ENCODE results near the gene MOG. TPM values are rescaled to one million over a fixed set of nuclear protein-coding genes. Genes with fewer than 3 reads are reported as not detected.

MOG gene
- total and polyA plus RNA-seq, 4 donors, result not detected

GRCh38 chr6:29709188-29709587, 52.3 kb downstream of the MOG start:
- Histone ChIP-seq H3K9ac (ENCODE audit: insufficient read depth in 1 of 2, low read length in 2 of 2) (no peak overlapping the region), H3K4me1 (ENCODE audit: control insufficient read depth in 5 of 5, insufficient read depth in 5 of 5, low read length in 5 of 5) (no peaks in the 10 kb centered on the region), H3K9me3 (ENCODE audit: control insufficient read depth in 4 of 4, insufficient read depth in 3 of 4, low read length in 3 of 4) (no peaks in the 10 kb centered on the region), H3K27ac (ENCODE audit: low read depth in 1 of 2, low read length in 1 of 2) (peak overlapping the region in 1 of 2 donors; percentile 46), H3K4me3 (no peak overlapping the region), H3K27me3 (ENCODE audit: control insufficient read depth in 3 of 3, insufficient read depth in 3 of 3, low read length in 2 of 3) (peaks cover 0 to 25% (median 6%) of the 10 kb centered on the region in 3 donors), H3K36me3 (ENCODE audit: control insufficient read depth in 4 of 4, insufficient read depth in 4 of 4, low read length in 4 of 4) (no peaks in the 10 kb centered on the region)
- DNase-seq (no peak), ATAC-seq (ENCODE audit: insufficient read depth, low FRiP score) (no peak)
- TF ChIP-seq, protein P1, sequence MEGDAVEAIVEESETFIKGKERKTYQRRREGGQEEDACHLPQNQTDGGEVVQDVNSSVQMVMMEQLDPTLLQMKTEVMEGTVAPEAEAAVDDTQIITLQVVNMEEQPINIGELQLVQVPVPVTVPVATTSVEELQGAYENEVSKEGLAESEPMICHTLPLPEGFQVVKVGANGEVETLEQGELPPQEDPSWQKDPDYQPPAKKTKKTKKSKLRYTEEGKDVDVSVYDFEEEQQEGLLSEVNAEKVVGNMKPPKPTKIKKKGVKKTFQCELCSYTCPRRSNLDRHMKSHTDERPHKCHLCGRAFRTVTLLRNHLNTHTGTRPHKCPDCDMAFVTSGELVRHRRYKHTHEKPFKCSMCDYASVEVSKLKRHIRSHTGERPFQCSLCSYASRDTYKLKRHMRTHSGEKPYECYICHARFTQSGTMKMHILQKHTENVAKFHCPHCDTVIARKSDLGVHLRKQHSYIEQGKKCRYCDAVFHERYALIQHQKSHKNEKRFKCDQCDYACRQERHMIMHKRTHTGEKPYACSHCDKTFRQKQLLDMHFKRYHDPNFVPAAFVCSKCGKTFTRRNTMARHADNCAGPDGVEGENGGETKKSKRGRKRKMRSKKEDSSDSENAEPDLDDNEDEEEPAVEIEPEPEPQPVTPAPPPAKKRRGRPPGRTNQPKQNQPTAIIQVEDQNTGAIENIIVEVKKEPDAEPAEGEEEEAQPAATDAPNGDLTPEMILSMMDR (IDR thresholded peaks at IDR 0.05; ENCODE audit: control extremely low read depth, extremely low read depth), result no peak
- WGBS, 2 donors, result 34 to 37% methylated on average over 4 of the region's 4 CpGs

GRCh38 chr6:29710281-29710941, 53.5 kb downstream of the MOG start:
- peaks cover 0 to 2% (median 0%) of the 10 kb centered on the region in 4 donors for H3K9me3 ChIP-seq (ENCODE audit: control insufficient read depth in 4 of 4, insufficient read depth in 3 of 4, low read length in 3 of 4)
- no peak for ATAC-seq (ENCODE audit: insufficient read depth, low FRiP score)
- peaks cover 0 to 25% (median 8%) of the 10 kb centered on the region in 3 donors for H3K27me3 ChIP-seq (ENCODE audit: control insufficient read depth in 3 of 3, insufficient read depth in 3 of 3, low read length in 2 of 3)
- no peak overlapping the region for H3K27ac ChIP-seq (ENCODE audit: low read depth in 1 of 2, low read length in 1 of 2)
- no peaks in the 10 kb centered on the region for H3K4me1 ChIP-seq (ENCODE audit: control insufficient read depth in 5 of 5, insufficient read depth in 5 of 5, low read length in 5 of 5)
- no peak overlapping the region for H3K4me3 ChIP-seq
- no peak for DNase-seq
- TF ChIP-seq, protein P1 (IDR thresholded peaks at IDR 0.05; ENCODE audit: control extremely low read depth, extremely low read depth), result no peak
- no peak overlapping the region for H3K9ac ChIP-seq (ENCODE audit: insufficient read depth in 1 of 2, low read length in 2 of 2)
- 80 to 86% methylated on average over 8 of the region's 8 CpGs for WGBS, 2 donors
- H3K36me3 ChIP-seq (ENCODE audit: control insufficient read depth in 4 of 4, insufficient read depth in 4 of 4, low read length in 4 of 4), result no peaks in the 10 kb centered on the region

DNA sequence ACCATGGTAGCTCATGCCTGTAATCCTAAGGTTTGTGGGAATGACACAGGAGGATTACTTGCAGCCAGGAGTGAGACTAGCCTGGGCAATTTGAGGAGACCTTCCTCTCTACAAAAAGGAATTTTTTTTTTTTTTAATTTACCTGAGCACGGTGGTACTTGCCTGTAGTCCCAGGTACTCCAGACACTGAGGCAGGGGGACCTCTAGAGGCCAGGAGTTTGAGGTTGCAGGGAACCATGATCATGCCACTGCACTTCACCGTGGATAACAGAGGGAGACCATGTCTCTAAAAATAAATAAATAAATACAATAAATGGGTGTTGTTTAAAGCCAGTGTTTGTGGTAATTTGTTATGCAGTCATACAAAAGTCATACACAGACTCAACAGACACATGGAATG, 64.0 kb downstream of the MOG start:
- TF ChIP-seq, protein P1 (IDR thresholded peaks at IDR 0.05; ENCODE audit: control extremely low read depth, extremely low read depth), result no peak
- Histone ChIP-seq H3K27me3 (ENCODE audit: control insufficient read depth in 3 of 3, insufficient read depth in 3 of 3, low read length in 2 of 3) (peaks cover 0 to 54% (median 28%) of the 10 kb centered on the region in 3 donors), H3K36me3 (ENCODE audit: control insufficient read depth in 4 of 4, insufficient read depth in 4 of 4, low read length in 4 of 4) (peaks cover 0 to 16% (median 0%) of the 10 kb centered on the region in 4 donors), H3K4me1 (ENCODE audit: control insufficient read depth in 5 of 5, insufficient read depth in 5 of 5, low read length in 5 of 5) (peaks cover 0 to 6% (median 0%) of the 10 kb centered on the region in 5 donors), H3K9me3 (ENCODE audit: control insufficient read depth in 4 of 4, insufficient read depth in 3 of 4, low read length in 3 of 4) (no peaks in the 10 kb centered on the region), H3K4me3 (no peak overlapping the region), H3K27ac (ENCODE audit: low read depth in 1 of 2, low read length in 1 of 2) (no peak overlapping the region), H3K9ac (ENCODE audit: insufficient read depth in 1 of 2, low read length in 2 of 2) (no peak overlapping the region)
- DNase-seq (no peak), ATAC-seq (ENCODE audit: insufficient read depth, low FRiP score) (no peak)
- 23 to 45% methylated on average over 2 of the region's 2 CpGs for WGBS, 2 donors

Small RNA genes within 50 kb of the gene (small RNA-seq; reads per million reads assigned to genes)
- gene SUMO2P1 (ENCODE audit: low replicate concordance), result not detected

Other genes with a start within 250 kb of the MOG start
- gene OR12D1, start 242.2 kb upstream of the MOG start, total RNA-seq, result not detected
- gene OR12D1, start 242.2 kb upstream of the MOG start, polyA plus RNA-seq, result not detected
- not detected for gene OR10C1, start 217.8 kb upstream of the MOG start, total RNA-seq
- not detected for gene OR10C1, start 217.8 kb upstream of the MOG start, polyA plus RNA-seq
- gene OR11A1, start 200.0 kb upstream of the MOG start, total RNA-seq, result not detected
- not detected for gene OR11A1, start 200.0 kb upstream of the MOG start, polyA plus RNA-seq
- not detected for gene OR2H1, start 199.9 kb upstream of the MOG start, total RNA-seq
- gene OR2H1, start 199.9 kb upstream of the MOG start, polyA plus RNA-seq, result not detected
- gene MAS1L, start 169.1 kb upstream of the MOG start, total RNA-seq, result not detected
- gene MAS1L, start 169.1 kb upstream of the MOG start, polyA plus RNA-seq, result not detected
- 10 to 100 TPM in 1 of 2 donors, 1 to 10 TPM in 1; 2.1 to 15.1 TPM for gene UBD, start 97.4 kb upstream of the MOG start, total RNA-seq
- 10 to 100 TPM in 1 of 2 donors, 1 to 10 TPM in 1; 2.1 to 19.4 TPM for gene UBD, start 97.4 kb upstream of the MOG start, polyA plus RNA-seq
- gene OR2H2, start 72.0 kb upstream of the MOG start, total RNA-seq, result not detected
- not detected for gene OR2H2, start 72.0 kb upstream of the MOG start, polyA plus RNA-seq
- 10 to 100 TPM; 28.4 to 35.7 TPM for gene GABBR1, start 23.9 kb upstream of the MOG start, total RNA-seq
- 10 to 100 TPM; 12.9 to 21.6 TPM for gene GABBR1, start 23.9 kb upstream of the MOG start, polyA plus RNA-seq
- 1 to 10 TPM in 1 of 2 donors, under 1 TPM in 1; 0.14 to 2.4 TPM for gene ZFP57, start 24.1 kb downstream of the MOG start, total RNA-seq
- 1 to 10 TPM in 1 of 2 donors, under 1 TPM in 1; 0.01 to 2.0 TPM for gene ZFP57, start 24.1 kb downstream of the MOG start, polyA plus RNA-seq
- gene HLA-F, start 66.3 kb downstream of the MOG start, total RNA-seq, result 100 to 1,000 TPM in 1 of 2 donors, 10 to 100 TPM in 1; 76.2 to 102 TPM
- gene HLA-F, start 66.3 kb downstream of the MOG start, polyA plus RNA-seq, result 100 to 1,000 TPM; 205 to 451 TPM
- gene HLA-G, start 170.7 kb downstream of the MOG start, total RNA-seq, result 1 to 10 TPM in 1 of 2 donors, under 1 TPM in 1; 0.23 to 4.9 TPM
- 1 to 10 TPM; 3.7 to 8.9 TPM for gene HLA-G, start 170.7 kb downstream of the MOG start, polyA plus RNA-seq

Data from lung (tissue), 13 donors.